ENCODE measurements around the gene OMP.
"Not testable (repeated sequence)": the region's sequence is repeated elsewhere in the genome, so short reads cannot be mapped to it uniquely, and the experiment has no call there.

The OMP gene

GRCh38 chr11:77057938-77058474 lies 44.6 kb upstream of the OMP start:
- H3K4me3 ChIP-seq (ENCODE audit: low read depth, low read length) = no peak overlapping the region
- DNase-seq (ENCODE audit: low read depth) = no peak
- no peak for TF ChIP-seq CTCF (IDR thresholded peaks at IDR 0.05; ENCODE audit: low read depth, low read length)
- TF ChIP-seq MYC (IDR thresholded peaks at IDR 0.05; ENCODE audit: low read depth, low read length) = no peak
- TF ChIP-seq, protein P1, sequence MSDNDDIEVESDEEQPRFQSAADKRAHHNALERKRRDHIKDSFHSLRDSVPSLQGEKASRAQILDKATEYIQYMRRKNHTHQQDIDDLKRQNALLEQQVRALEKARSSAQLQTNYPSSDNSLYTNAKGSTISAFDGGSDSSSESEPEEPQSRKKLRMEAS (IDR thresholded peaks at IDR 0.05; ENCODE audit: low read depth, low read length) = no peak
- TF ChIP-seq POLR2A (IDR thresholded peaks at IDR 0.05; ENCODE audit: extremely low read depth, insufficient read length) = no peak

- no peak for DNase-seq (ENCODE audit: low read depth)
- TF ChIP-seq POLR2A (IDR thresholded peaks at IDR 0.05; ENCODE audit: extremely low read depth, insufficient read length) (no peak), MYC (IDR thresholded peaks at IDR 0.05; ENCODE audit: low read depth, low read length) (no peak), CTCF (IDR thresholded peaks at IDR 0.05; ENCODE audit: low read depth, low read length) (no peak)
- TF ChIP-seq, protein P1 (IDR thresholded peaks at IDR 0.05; ENCODE audit: low read depth, low read length) = no peak
- no peak overlapping the region for H3K4me3 ChIP-seq (ENCODE audit: low read depth, low read length)
Observed at GRCh38 chr11:77058900-77059299, 43.7 kb upstream of the OMP start.

DNA sequence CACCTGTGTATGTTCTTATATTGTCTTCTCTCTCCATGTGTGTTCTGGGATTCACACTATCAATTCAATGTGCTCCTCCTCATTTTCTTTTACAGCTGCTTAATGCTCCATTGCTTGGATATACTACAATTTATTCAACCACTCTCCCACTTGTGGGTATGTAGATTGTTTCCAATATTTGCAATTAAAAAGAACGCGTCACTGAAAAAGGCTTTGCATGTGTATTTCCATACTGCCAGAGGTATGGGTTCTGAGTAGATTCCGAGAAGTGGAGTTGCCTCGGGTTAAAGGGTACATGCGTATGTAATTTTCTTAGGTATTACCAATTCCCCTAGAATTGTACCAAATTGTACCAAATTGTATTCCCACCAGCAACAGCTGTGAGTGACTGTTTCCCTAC lies 42.8 kb upstream of the OMP start:
- no peak overlapping the region for H3K4me3 ChIP-seq (ENCODE audit: low read depth, low read length)
- no peak for DNase-seq (ENCODE audit: low read depth)
- TF ChIP-seq MYC (IDR thresholded peaks at IDR 0.05; ENCODE audit: low read depth, low read length) (no peak), CTCF (IDR thresholded peaks at IDR 0.05; ENCODE audit: low read depth, low read length) (no peak), POLR2A (IDR thresholded peaks at IDR 0.05; ENCODE audit: extremely low read depth, insufficient read length) (no peak)
- TF ChIP-seq, protein P1 (IDR thresholded peaks at IDR 0.05; ENCODE audit: low read depth, low read length) = no peak

DNA sequence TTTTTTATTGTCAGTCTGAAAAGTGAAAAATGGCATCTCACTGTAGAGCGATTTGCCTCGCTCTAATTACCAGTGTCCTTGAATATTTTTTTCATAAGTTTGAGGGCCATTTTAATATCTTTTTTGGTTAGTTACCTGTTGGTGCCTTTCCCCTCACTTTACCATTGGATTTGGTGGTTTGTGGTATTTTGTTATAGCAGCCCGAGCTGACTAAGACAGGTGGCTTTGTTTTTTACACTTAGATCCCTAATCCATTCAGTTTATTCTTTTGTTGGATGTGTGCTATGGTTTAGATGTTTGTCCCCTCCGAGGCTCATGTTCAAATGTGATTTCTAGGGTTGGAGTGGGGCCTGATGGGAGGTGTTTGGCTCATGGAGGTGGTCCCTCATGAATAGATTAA lies 42.4 kb upstream of the OMP start:
- TF ChIP-seq, protein P1 (IDR thresholded peaks at IDR 0.05; ENCODE audit: low read depth, low read length) = no peak
- TF ChIP-seq CTCF (IDR thresholded peaks at IDR 0.05; ENCODE audit: low read depth, low read length) (no peak), POLR2A (IDR thresholded peaks at IDR 0.05; ENCODE audit: extremely low read depth, insufficient read length) (no peak), MYC (IDR thresholded peaks at IDR 0.05; ENCODE audit: low read depth, low read length) (no peak)
- DNase-seq (ENCODE audit: low read depth) = no peak

DNA sequence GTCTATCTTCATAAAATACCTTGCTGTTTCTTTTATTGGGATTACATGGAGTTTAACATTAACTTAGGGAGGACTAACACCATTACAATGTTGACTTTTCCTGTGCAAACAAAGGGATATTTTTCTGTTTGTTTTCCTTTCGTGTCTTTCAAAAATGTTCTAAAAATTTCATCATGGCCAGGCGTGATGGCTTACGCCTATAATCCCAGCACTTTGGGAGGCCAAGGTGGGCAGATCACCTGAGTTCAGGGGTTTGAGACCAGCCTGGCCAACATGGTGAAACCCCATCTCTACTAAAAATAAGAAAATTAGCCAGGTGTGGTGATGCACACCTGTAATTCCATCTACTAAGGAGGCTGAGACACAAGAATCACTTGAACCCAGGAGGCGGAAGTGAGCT lies 41.4 kb upstream of the OMP start:
- not testable (repeated sequence) for DNase-seq (ENCODE audit: low read depth); H3K4me3 ChIP-seq (ENCODE audit: low read depth, low read length)

More for the DNA sequence above, 42.4 kb upstream of the OMP start:
- no peak overlapping the region for H3K4me3 ChIP-seq (ENCODE audit: low read depth, low read length)

DNA sequence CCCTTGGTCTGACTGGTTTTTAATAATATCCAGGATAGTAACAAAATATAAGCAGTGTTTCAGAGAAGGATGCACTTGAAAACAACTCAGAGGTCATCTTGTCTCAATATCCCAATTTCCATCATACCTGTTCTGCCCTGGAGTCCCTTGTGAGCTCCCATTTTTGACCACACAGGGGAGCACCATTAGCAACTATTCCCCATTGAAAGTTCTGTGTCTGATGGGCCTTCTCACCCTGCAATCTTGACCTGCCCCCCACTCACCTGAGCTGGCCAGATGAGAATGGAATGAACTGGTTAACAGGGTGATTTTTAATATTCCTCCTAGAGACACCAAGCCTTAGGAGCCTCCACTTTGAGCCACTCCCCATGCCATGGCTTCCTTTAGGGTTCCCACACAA lies 39.7 kb upstream of the OMP start:
- no peak overlapping the region for H3K4me3 ChIP-seq (ENCODE audit: low read depth, low read length)
- no peak for DNase-seq (ENCODE audit: low read depth)
- TF ChIP-seq CTCF (IDR thresholded peaks at IDR 0.05; ENCODE audit: low read depth, low read length) (no peak), MYC (IDR thresholded peaks at IDR 0.05; ENCODE audit: low read depth, low read length) (no peak), POLR2A (IDR thresholded peaks at IDR 0.05; ENCODE audit: extremely low read depth, insufficient read length) (no peak)
- TF ChIP-seq, protein P1 (IDR thresholded peaks at IDR 0.05; ENCODE audit: low read depth, low read length) = no peak
